HUES64 (cell line): Measurements from ENCODE around the gene RBMS3.

ENCODE experiments used
- H3K27ac ChIP-seq: 2 replicates; pipeline ENCODE4 v1.7.0; 2013; ENCODE audit warnings: low read depth, low read length, inconsistent platforms
- H3K27me3 ChIP-seq: 2 replicates; pipeline ENCODE4 v1.6.1; 2013; ENCODE audit warnings: mild to moderate bottlenecking, low read length; ENCODE audit not compliant: insufficient read depth
- H3K36me3 ChIP-seq: 2 replicates; pipeline ENCODE4 v1.6.1; 2013; ENCODE audit warnings: mild to moderate bottlenecking, low read length; ENCODE audit not compliant: insufficient read depth
- H3K4me1 ChIP-seq: 2 replicates; pipeline ENCODE4 v1.6.1; 2013; ENCODE audit warnings: mild to moderate bottlenecking, low read length, moderate library complexity; ENCODE audit not compliant: insufficient read depth
- H3K4me3 ChIP-seq: 2 replicates; pipeline ENCODE4 v1.5.1; 2013; ENCODE audit warnings: mild to moderate bottlenecking, low read length, moderate library complexity
- H3K9ac ChIP-seq: 2 replicates; pipeline ENCODE4 v1.6.1; 2013; ENCODE audit warnings: mild to moderate bottlenecking, low read depth, low read length
- H3K9me3 ChIP-seq: 2 replicates; pipeline ENCODE4 v1.6.1; 2013; ENCODE audit warnings: low read depth, low read length; ENCODE audit not compliant: insufficient read depth
- WGBS: fragments of 150-250, 120-280 bp; methylation state at CpG from one replicate; pipeline ENCODE4 v1.1.7; 2013; ENCODE audit warnings: missing lambda C conversion rate; 5-methylcytosine and 5-hydroxymethylcytosine counted together

RBMS3 gene

GRCh38 chr3:29277249-29277648, 3.6 kb upstream of the RBMS3 start:
- H3K27ac ChIP-seq, result no peak overlapping the region
- no peaks in the 10 kb centered on the region for H3K27me3 ChIP-seq
- no peak overlapping the region for H3K9ac ChIP-seq
- no peaks in the 10 kb centered on the region for H3K9me3 ChIP-seq
- WGBS, result 95% methylated on average over 5 of the region's 6 CpGs
- H3K4me3 ChIP-seq, result no peak overlapping the region
- H3K36me3 ChIP-seq, result no peaks in the 10 kb centered on the region
- H3K4me1 ChIP-seq, result peaks cover 28% of the 10 kb centered on the region

- Histone ChIP-seq H3K9ac (no peak overlapping the region), H3K36me3 (no peaks in the 10 kb centered on the region), H3K4me1 (peaks cover 48% of the 10 kb centered on the region), H3K9me3 (no peaks in the 10 kb centered on the region), H3K27ac (no peak overlapping the region), H3K27me3 (no peaks in the 10 kb centered on the region), H3K4me3 (no peak overlapping the region)
- 87% methylated on average over 4 of the region's 4 CpGs for WGBS
Measured at GRCh38 chr3:29279286-29279685, 1.6 kb upstream of the RBMS3 start.

GRCh38 chr3:29279806-29280205, 1.1 kb upstream of the RBMS3 start:
- no peak overlapping the region for H3K27ac ChIP-seq
- H3K4me1 ChIP-seq, result peaks cover 53% of the 10 kb centered on the region
- no peaks in the 10 kb centered on the region for H3K9me3 ChIP-seq
- 93% methylated on average over 8 of the region's 8 CpGs for WGBS
- H3K9ac ChIP-seq, result no peak overlapping the region
- no peaks in the 10 kb centered on the region for H3K27me3 ChIP-seq
- H3K4me3 ChIP-seq, result no peak overlapping the region
- no peaks in the 10 kb centered on the region for H3K36me3 ChIP-seq

- no peaks in the 10 kb centered on the region for H3K9me3 ChIP-seq
- no peak overlapping the region for H3K27ac ChIP-seq
- H3K4me3 ChIP-seq, result peak overlapping the region; percentile 51
- H3K9ac ChIP-seq, result 0 out of 2 replicates have a peak overlapping the region, but pooled peaks have one; percentile 13
- H3K4me1 ChIP-seq, result peaks cover 63% of the 10 kb centered on the region
- WGBS, result no CpG with 5 or more reads among the region's 3 CpGs
- H3K36me3 ChIP-seq, result no peaks in the 10 kb centered on the region
- no peaks in the 10 kb centered on the region for H3K27me3 ChIP-seq
Measured at GRCh38 chr3:29281094-29281343, 148 bp downstream of the RBMS3 start.

- no peak overlapping the region for H3K27ac ChIP-seq
- H3K9ac ChIP-seq, result peak overlapping the region; percentile 13; the same call in 1 of the 2 replicates
- H3K4me1 ChIP-seq, result peaks cover 69% of the 10 kb centered on the region
- WGBS, result 29% methylated on average over 17 of the region's 18 CpGs
- no peaks in the 10 kb centered on the region for H3K36me3 ChIP-seq
- H3K9me3 ChIP-seq, result no peaks in the 10 kb centered on the region
- peak overlapping the region; percentile 51 for H3K4me3 ChIP-seq
- no peaks in the 10 kb centered on the region for H3K27me3 ChIP-seq
Measured at GRCh38 chr3:29281344-29282241, 722 bp downstream of the RBMS3 start.

- no peak overlapping the region for H3K27ac ChIP-seq
- 52% methylated on average over 13 of the region's 13 CpGs for WGBS
- peak overlapping the region; percentile 51 for H3K4me3 ChIP-seq
- no peaks in the 10 kb centered on the region for H3K27me3 ChIP-seq
- no peaks in the 10 kb centered on the region for H3K36me3 ChIP-seq
- H3K4me1 ChIP-seq, result peaks cover 73% of the 10 kb centered on the region
- no peaks in the 10 kb centered on the region for H3K9me3 ChIP-seq
- no peak overlapping the region for H3K9ac ChIP-seq
Measured at GRCh38 chr3:29282427-29283230, 1.8 kb downstream of the RBMS3 start.

GRCh38 chr3:29283231-29284119, 2.6 kb downstream of the RBMS3 start:
- 82% methylated on average over 3 of the region's 4 CpGs for WGBS
- H3K4me3 ChIP-seq, result peak overlapping the region; percentile 51
- no peaks in the 10 kb centered on the region for H3K36me3 ChIP-seq
- no peak overlapping the region for H3K27ac ChIP-seq
- H3K9ac ChIP-seq, result no peak overlapping the region
- no peaks in the 10 kb centered on the region for H3K9me3 ChIP-seq
- H3K27me3 ChIP-seq, result no peaks in the 10 kb centered on the region
- H3K4me1 ChIP-seq, result peaks cover 75% of the 10 kb centered on the region

GRCh38 chr3:29284497-29284896, 3.6 kb downstream of the RBMS3 start:
- Histone ChIP-seq H3K9ac (no peak overlapping the region), H3K4me3 (no peak overlapping the region), H3K4me1 (peaks cover 81% of the 10 kb centered on the region), H3K9me3 (no peaks in the 10 kb centered on the region), H3K27ac (no peak overlapping the region), H3K36me3 (no peaks in the 10 kb centered on the region), H3K27me3 (no peaks in the 10 kb centered on the region)
- WGBS, result no CpG with 5 or more reads among the region's 2 CpGs

GRCh38 chr3:29285471-29286071, 4.7 kb downstream of the RBMS3 start:
- Histone ChIP-seq H3K9ac (no peak overlapping the region), H3K9me3 (no peaks in the 10 kb centered on the region), H3K27ac (peak overlapping the region; percentile 65), H3K27me3 (no peaks in the 10 kb centered on the region), H3K4me1 (peaks cover 76% of the 10 kb centered on the region), H3K4me3 (no peak overlapping the region), H3K36me3 (no peaks in the 10 kb centered on the region)
- 53% methylated on average over 3 of the region's 4 CpGs for WGBS

- Histone ChIP-seq H3K9ac (no peak overlapping the region), H3K27ac (no peak overlapping the region), H3K9me3 (no peaks in the 10 kb centered on the region), H3K4me3 (no peak overlapping the region), H3K27me3 (no peaks in the 10 kb centered on the region), H3K4me1 (peaks cover 80% of the 10 kb centered on the region), H3K36me3 (no peaks in the 10 kb centered on the region)
- 87% methylated on average over 5 of the region's 5 CpGs for WGBS
Measured at GRCh38 chr3:29286478-29287240, 5.8 kb downstream of the RBMS3 start.
